Loucy (cell line): ENCODE data around the gene GRID1.

ENCODE experiments used
- EZH2phosphoT487 ChIP-seq: fragments of 200-600 bp; IDR thresholded peaks from 2 replicates; pipeline ENCODE4 v1.6.1; 2018; ENCODE audit warnings: antibody characterized with exemption, mild to moderate bottlenecking, moderate library complexity, borderline replicate concordance
- TF ChIP-seq, protein P1 (sequence below): fragments of 200-600 bp; sonication (generic); conservative IDR thresholded peaks from 2 replicates; pipeline ENCODE4 v1.5.1; 2014; ENCODE audit warnings: mild to moderate bottlenecking, antibody characterized with exemption, low read length

GRCh38 chr10:85622425-85622824 lies 744.2 kb downstream of the GRID1 start:
- TF ChIP-seq, protein P1, sequence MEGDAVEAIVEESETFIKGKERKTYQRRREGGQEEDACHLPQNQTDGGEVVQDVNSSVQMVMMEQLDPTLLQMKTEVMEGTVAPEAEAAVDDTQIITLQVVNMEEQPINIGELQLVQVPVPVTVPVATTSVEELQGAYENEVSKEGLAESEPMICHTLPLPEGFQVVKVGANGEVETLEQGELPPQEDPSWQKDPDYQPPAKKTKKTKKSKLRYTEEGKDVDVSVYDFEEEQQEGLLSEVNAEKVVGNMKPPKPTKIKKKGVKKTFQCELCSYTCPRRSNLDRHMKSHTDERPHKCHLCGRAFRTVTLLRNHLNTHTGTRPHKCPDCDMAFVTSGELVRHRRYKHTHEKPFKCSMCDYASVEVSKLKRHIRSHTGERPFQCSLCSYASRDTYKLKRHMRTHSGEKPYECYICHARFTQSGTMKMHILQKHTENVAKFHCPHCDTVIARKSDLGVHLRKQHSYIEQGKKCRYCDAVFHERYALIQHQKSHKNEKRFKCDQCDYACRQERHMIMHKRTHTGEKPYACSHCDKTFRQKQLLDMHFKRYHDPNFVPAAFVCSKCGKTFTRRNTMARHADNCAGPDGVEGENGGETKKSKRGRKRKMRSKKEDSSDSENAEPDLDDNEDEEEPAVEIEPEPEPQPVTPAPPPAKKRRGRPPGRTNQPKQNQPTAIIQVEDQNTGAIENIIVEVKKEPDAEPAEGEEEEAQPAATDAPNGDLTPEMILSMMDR: no peak
- no peak for TF ChIP-seq EZH2phosphoT487
